Activated T-helper 1 cell treated with anti-CD3 and anti-CD28 coated beads, Interleukin-2, amount 50 U/mL, for 16 hours (primary cell): ENCODE data around the gene NCAM1.
"Not testable (repeated sequence)": the region's sequence is repeated elsewhere in the genome, so short reads cannot be mapped to it uniquely, and the experiment has no call there.

ENCODE experiments used
- DNase-seq, 2 donors: peaks; one replicate each; pipeline ENCODE4 v3.0.0-alpha.2; 2020; ENCODE audit warnings: low read depth in 1 of 2, low spot score in 1 of 2

The NCAM1 gene

GRCh38 chr11:113296447-113297205, 335.4 kb downstream of the NCAM1 start:
- DNase-seq = no peak

GRCh38 chr11:113298496-113298895, 337.3 kb downstream of the NCAM1 start:
- not testable (repeated sequence) for DNase-seq

GRCh38 chr11:113304916-113305315, 343.7 kb downstream of the NCAM1 start:
- no peak for DNase-seq

- DNase-seq = peak; percentile 56 to 58
These were observed 344.5 kb downstream of the NCAM1 start for GRCh38 chr11:113305440-113306336.

- DNase-seq = no peak
These were observed 347.4 kb downstream of the NCAM1 start for GRCh38 chr11:113308601-113309000.

- DNase-seq = no peak
These were observed 350.3 kb downstream of the NCAM1 start for GRCh38 chr11:113311536-113311935.

- no peak for DNase-seq
These were observed 352.4 kb downstream of the NCAM1 start for GRCh38 chr11:113313601-113314000.

GRCh38 chr11:113314065-113314388, 352.8 kb downstream of the NCAM1 start:
- no peak for DNase-seq

- peak; percentile 86 to 89 for DNase-seq
These were observed 353.4 kb downstream of the NCAM1 start, which contains the start of gene TTC12 for GRCh38 chr11:113314389-113315301. Gene TTC12 (plus strand): TSS chr11:113314583. CDS start chr11:113316258, 1,675 bp downstream.

GRCh38 chr11:113315811-113316210, 354.6 kb downstream of the NCAM1 start:
- no peak for DNase-seq

- DNase-seq = no peak
These were observed 355.0 kb downstream of the NCAM1 start for GRCh38 chr11:113316256-113316655.

GRCh38 chr11:113317339-113317738, 356.1 kb downstream of the NCAM1 start:
- DNase-seq = no peak

- no peak for DNase-seq
These were observed 357.9 kb downstream of the NCAM1 start for GRCh38 chr11:113319085-113319484.

GRCh38 chr11:113322158-113322557, 360.9 kb downstream of the NCAM1 start:
- DNase-seq = no peak

- no peak for DNase-seq
These were observed 363.0 kb downstream of the NCAM1 start for GRCh38 chr11:113324250-113324649.
